SK-N-SH (cell line): ENCODE data around the gene FCRL2. TPM values are rescaled to one million over a fixed set of nuclear protein-coding genes. Genes with fewer than 3 reads are reported as not detected.

Experiments
- CTCF ChIA-PET: fragments of 300-600, 350-600 bp; formaldehyde crosslinking; extraction: SDS; loops from one replicate; lab custom pipeline; 2021; lab: Yijun Ruan, JAX
- POLR2A ChIA-PET: fragments of 350-600 bp; sonication (Branson Sonifier 250); formaldehyde crosslinking; extraction: SDS; loops from one replicate; lab custom pipeline; 2020; ENCODE audit warnings: antibody characterized with exemption, inconsistent platforms; lab: Yijun Ruan, JAX
- DNase-seq: peaks from one replicate; pipeline ENCODE4 v3.0.0; 2012
- H2AFZ ChIP-seq: fragments of 200-600 bp; sonication (generic); 2 replicates; pipeline ENCODE4 v1.8.1; 2016; ENCODE audit warnings: antibody characterized with exemption, mild to moderate bottlenecking, low read depth
- H3F3A ChIP-seq: fragments of 200-600 bp; sonication (generic); replicated peaks from 2 replicates; pipeline ENCODE3; 2016; ENCODE audit warnings: antibody characterized with exemption, mild to moderate bottlenecking; ENCODE audit not compliant: insufficient read depth
- H3K27ac ChIP-seq, 2 experiments: fragments of 200-500 bp in 1 of 2; fragments of 200-600 bp in 1 of 2; sonication (Bioruptor generic) in 1 of 2; sonication (generic), shearing (Covaris generic) in 1 of 2; 2 replicates each; pipeline versions ENCODE4 v1.5.1 to v1.6.1; 2014 to 2016; ENCODE audit warnings: low read depth in 2 of 2, inconsistent platforms in 1 of 2, low read length in 1 of 2, mild to moderate bottlenecking in 1 of 2, mixed read lengths in 1 of 2
- H3K27me3 ChIP-seq: fragments of 200-600 bp; sonication (generic), shearing (Covaris generic); 2 replicates; pipeline ENCODE4 v1.6.1; 2016; ENCODE audit warnings: mixed run types; ENCODE audit not compliant: insufficient read depth
- H3K36me3 ChIP-seq, 2 experiments: fragments of 200-500 bp in 1 of 2; fragments of 200-600 bp in 1 of 2; sonication (Bioruptor generic) in 1 of 2; sonication (generic) in 1 of 2; replicated peaks in 1 of 2; 2 replicates each; pipeline versions ENCODE3 to v1.5.1; 2014 to 2016; ENCODE audit warnings: low read length in 1 of 2, mild to moderate bottlenecking in 1 of 2; ENCODE audit not compliant: insufficient read depth in 2 of 2, control insufficient read depth in 1 of 2
- H3K4me1 ChIP-seq, 2 experiments: fragments of 200-500 bp in 1 of 2; fragments of 200-600 bp in 1 of 2; sonication (Bioruptor generic) in 1 of 2; sonication (generic), shearing (Covaris generic) in 1 of 2; 2 replicates each; pipeline versions ENCODE4 v1.5.1 to v1.6.1; 2014 to 2016; ENCODE audit warnings: low read depth in 1 of 2, low read length in 1 of 2, mixed run types in 1 of 2; ENCODE audit not compliant: insufficient read depth in 2 of 2, control insufficient read depth in 1 of 2
- H3K4me2 ChIP-seq: fragments of 200-600 bp; sonication (generic), shearing (Covaris generic); 2 replicates; pipeline ENCODE4 v1.6.1; 2017; ENCODE audit warnings: mixed run types
- H3K4me3 ChIP-seq, 2 experiments: fragments of 200-500 bp in 1 of 2; fragments of 200-600 bp in 1 of 2; sonication (Bioruptor generic) in 1 of 2; sonication (generic), shearing (Covaris generic) in 1 of 2; 2 replicates each; pipeline versions ENCODE4 v1.5.1 to v1.8.1; 2014 to 2016; ENCODE audit warnings: low read depth in 2 of 2, inconsistent platforms in 1 of 2, low read length in 1 of 2, mild to moderate bottlenecking in 1 of 2, mixed read lengths in 1 of 2, moderate library complexity in 1 of 2
- H3K79me2 ChIP-seq: fragments of 200-600 bp; sonication (generic); 2 replicates; pipeline ENCODE4 v1.8.1; 2017; ENCODE audit warnings: mild to moderate bottlenecking; ENCODE audit not compliant: insufficient read depth
- H3K9ac ChIP-seq: fragments of 200-600 bp; sonication (generic); 2 replicates; pipeline ENCODE4 v1.6.1; 2017; ENCODE audit warnings: mixed run types
- H3K9me2 ChIP-seq: fragments of 200-600 bp; sonication (generic); 2 replicates; pipeline ENCODE4 v1.6.1; 2017; ENCODE audit warnings: mixed run types
- H3K9me3 ChIP-seq: fragments of 200-600 bp; sonication (generic); 2 replicates; pipeline ENCODE4 v1.6.1; 2017; ENCODE audit warnings: mixed run types, mild to moderate bottlenecking, moderate library complexity
- H4K20me1 ChIP-seq: fragments of 200-600 bp; sonication (generic); 2 replicates; pipeline ENCODE4 v1.6.1; 2017; ENCODE audit warnings: mild to moderate bottlenecking, mixed run types; ENCODE audit not compliant: insufficient read depth
- ELF1 ChIP-seq: IDR thresholded peaks from 2 replicates; pipeline ENCODE4 v1.4.0; 2012
- EP300 ChIP-seq, 2 experiments: IDR thresholded peaks; 2 replicates each; pipeline versions ENCODE4 v1.4.0 to v1.6.1; 2012; ENCODE audit warnings: borderline replicate concordance in 1 of 2, low read depth in 1 of 2, low read length in 1 of 2
- EZH2phosphoT487 ChIP-seq: fragments of 200-600 bp; sonication (generic); IDR thresholded peaks from 2 replicates; pipeline ENCODE4 v1.6.1; 2017; ENCODE audit warnings: low read depth, mixed run types, mild to moderate bottlenecking, antibody characterized with exemption, moderate library complexity, borderline replicate concordance
- GABPA ChIP-seq: IDR thresholded peaks from 2 replicates; pipeline ENCODE4 v1.4.0; 2012; ENCODE audit warnings: low read depth, mild to moderate bottlenecking
- NFIC ChIP-seq: IDR thresholded peaks from 2 replicates; pipeline ENCODE4 v1.4.0; 2012; ENCODE audit warnings: borderline replicate concordance
- RFX5 ChIP-seq: IDR thresholded peaks from 2 replicates; pipeline ENCODE4 v1.6.1; 2012; ENCODE audit warnings: mild to moderate bottlenecking, improper control_type of control experiment, low read length
- TCF12 ChIP-seq: IDR thresholded peaks from 2 replicates; pipeline ENCODE4 v1.4.0; 2012
- USF1 ChIP-seq: IDR thresholded peaks from 2 replicates; pipeline ENCODE4 v1.4.0; 2012; ENCODE audit warnings: low read depth, borderline replicate concordance
- WGBS: methylation state at CpG from one replicate; pipeline ENCODE4 v1.1.6; 2017; ENCODE audit warnings: low lambda C conversion rate; 5-methylcytosine and 5-hydroxymethylcytosine counted together
- polyA plus RNA-seq, 3 experiments: library from polyadenylated mRNA; depleted of rRNA; stranded (reverse); fragments of >200 nt; gene quantifications; 2 replicates each; pipeline ENCODE4 v1.2.3, GENCODE V29; 2012
- TF ChIP-seq, protein P1 (sequence below): IDR thresholded peaks from 2 replicates; pipeline ENCODE4 v1.4.0; 2012; ENCODE audit warnings: low read depth, borderline replicate concordance
- TF ChIP-seq, protein P2 (sequence below): IDR thresholded peaks from 2 replicates; pipeline ENCODE4 v1.6.1; 2012; ENCODE audit warnings: mild to moderate bottlenecking, low read depth, low read length, moderate library complexity

Gene FCRL2
- polyA plus RNA-seq, 1 of the 3 experiments (the other 2 are of a cell fraction) = not detected

GRCh38 chr1:157700305-157700704 is 76.6 kb downstream of the FCRL2 start:
- Histone ChIP-seq H3K9me2 (no peaks in the 10 kb centered on the region), H3K79me2 (no peaks in the 10 kb centered on the region), H3K27me3 (peaks cover 6% of the 10 kb centered on the region; the same call in 1 of the 2 replicates), H3K9ac (no peak overlapping the region), H3K4me1 (no peaks in the 10 kb centered on the region), H3K4me3 (no peak overlapping the region), H4K20me1 (no peaks in the 10 kb centered on the region), H3K27ac (no peak overlapping the region), H3F3A (no peaks in the 10 kb centered on the region), H3K4me2 (no peak overlapping the region), H3K36me3 (no peaks in the 10 kb centered on the region), H3K9me3 (no peaks in the 10 kb centered on the region), H2AFZ (no peak overlapping the region)
- 0% methylated on average over 5 of the region's 5 CpGs for WGBS
- TF ChIP-seq EP300 (IDR thresholded peaks at IDR 0.05; ENCODE audit: borderline replicate concordance in 1 of 2, low read depth in 1 of 2, low read length in 1 of 2) = no peak
- no peak for TF ChIP-seq ELF1
- CTCF ChIA-PET = interaction anchor here (1.5 kb wide), 1 partner anchor 9 kb away, joined by 4 read pairs; no protein-coding TSS in a partner anchor
- POLR2A ChIA-PET = no interaction called here
- DNase-seq = no peak

DNA sequence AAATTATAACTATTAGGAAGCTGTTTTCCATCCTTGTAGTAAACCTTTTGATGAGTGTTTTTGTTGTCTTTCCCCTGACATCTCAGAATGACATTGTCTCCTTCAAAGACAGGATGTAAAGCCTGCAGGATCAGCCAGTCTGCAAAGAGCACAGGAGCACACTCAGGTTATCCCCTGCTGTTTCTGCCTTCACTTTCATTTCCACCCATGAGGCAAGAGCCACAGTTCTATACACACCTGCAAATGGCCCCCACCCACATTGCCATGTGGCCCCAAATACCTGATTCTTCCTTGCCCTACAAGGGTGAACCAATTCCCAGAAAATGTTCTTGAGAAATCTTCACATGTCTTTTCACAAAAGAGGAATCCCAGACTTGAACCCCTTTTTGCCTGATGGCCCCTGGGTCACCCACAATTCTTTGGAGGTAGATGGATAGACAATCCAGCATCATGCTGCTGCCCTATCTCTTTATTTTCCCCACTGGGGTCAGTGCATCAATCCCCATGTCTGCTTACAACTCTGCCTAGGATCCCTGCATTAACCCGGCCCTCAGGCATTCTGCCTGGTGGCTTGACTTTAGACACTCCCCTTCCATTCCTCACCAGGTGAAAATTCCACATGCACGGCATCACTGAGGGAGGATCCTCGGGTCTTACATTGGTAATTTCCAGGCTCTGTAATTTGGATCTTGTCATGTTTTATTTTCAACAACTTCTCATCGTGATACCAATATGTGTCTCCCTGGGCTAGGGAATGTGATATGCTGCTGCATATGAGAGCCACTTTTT is 79.0 kb downstream of the FCRL2 start:
- POLR2A ChIA-PET = no interaction called here
- no peak for DNase-seq
- Histone ChIP-seq H3K36me3 (no peaks in the 10 kb centered on the region), H3K4me3 (no peak overlapping the region), H3K9me3 (no peaks in the 10 kb centered on the region), H2AFZ (no peak overlapping the region), H3K27ac (no peak overlapping the region), H3K79me2 (no peaks in the 10 kb centered on the region), H3K27me3 (peaks cover 6% of the 10 kb centered on the region; the same call in 1 of the 2 replicates), H3K4me2 (no peak overlapping the region), H4K20me1 (no peaks in the 10 kb centered on the region), H3K9me2 (no peaks in the 10 kb centered on the region), H3K9ac (no peak overlapping the region), H3K4me1 (no peaks in the 10 kb centered on the region), H3F3A (no peaks in the 10 kb centered on the region)
- CTCF ChIA-PET = no interaction called here
- TF ChIP-seq, protein P1, sequence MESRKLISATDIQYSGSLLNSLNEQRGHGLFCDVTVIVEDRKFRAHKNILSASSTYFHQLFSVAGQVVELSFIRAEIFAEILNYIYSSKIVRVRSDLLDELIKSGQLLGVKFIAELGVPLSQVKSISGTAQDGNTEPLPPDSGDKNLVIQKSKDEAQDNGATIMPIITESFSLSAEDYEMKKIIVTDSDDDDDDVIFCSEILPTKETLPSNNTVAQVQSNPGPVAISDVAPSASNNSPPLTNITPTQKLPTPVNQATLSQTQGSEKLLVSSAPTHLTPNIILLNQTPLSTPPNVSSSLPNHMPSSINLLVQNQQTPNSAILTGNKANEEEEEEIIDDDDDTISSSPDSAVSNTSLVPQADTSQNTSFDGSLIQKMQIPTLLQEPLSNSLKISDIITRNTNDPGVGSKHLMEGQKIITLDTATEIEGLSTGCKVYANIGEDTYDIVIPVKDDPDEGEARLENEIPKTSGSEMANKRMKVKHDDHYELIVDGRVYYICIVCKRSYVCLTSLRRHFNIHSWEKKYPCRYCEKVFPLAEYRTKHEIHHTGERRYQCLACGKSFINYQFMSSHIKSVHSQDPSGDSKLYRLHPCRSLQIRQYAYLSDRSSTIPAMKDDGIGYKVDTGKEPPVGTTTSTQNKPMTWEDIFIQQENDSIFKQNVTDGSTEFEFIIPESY = no peak
- no peak for TF ChIP-seq RFX5
- WGBS = 2% methylated on average over 4 of the region's 4 CpGs

DNA sequence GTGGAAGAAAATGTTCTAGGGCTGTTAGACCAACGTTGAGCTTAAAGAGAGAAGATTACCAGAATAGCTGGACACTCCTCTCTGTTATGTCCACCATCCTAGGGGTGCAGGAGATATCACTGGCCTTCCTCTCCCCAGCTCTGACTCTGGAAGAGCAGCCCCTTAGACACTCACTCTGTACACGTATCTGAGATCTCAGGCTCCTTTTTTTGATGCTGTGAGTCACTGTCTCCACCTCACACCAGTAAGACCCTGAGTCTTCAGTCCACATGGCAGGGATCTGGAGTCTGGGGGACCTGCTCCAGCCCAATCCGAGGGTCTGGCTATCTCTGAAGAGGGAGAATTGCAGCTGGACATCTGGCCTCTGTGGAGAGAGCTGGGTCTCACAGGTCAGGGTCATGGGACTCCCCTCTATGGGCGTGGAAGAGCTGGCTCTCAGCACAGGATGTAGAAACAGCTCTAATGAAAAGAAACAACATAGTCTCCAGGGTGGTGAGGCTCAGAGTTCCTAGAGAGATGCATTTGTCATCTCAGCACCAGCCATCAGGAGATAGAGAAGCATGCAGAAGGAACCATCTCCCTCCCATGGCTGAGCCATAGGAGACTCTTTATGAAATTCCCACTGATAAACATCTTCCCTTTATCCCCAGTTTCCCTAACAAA is 79.8 kb downstream of the FCRL2 start:
- Histone ChIP-seq H2AFZ (no peak overlapping the region), H3K79me2 (no peaks in the 10 kb centered on the region), H4K20me1 (no peaks in the 10 kb centered on the region), H3K9me2 (no peaks in the 10 kb centered on the region), H3K4me3 (no peak overlapping the region), H3K9ac (no peak overlapping the region), H3K36me3 (no peaks in the 10 kb centered on the region), H3K4me2 (no peak overlapping the region), H3K27ac (no peak overlapping the region), H3K27me3 (peaks cover 6% of the 10 kb centered on the region; the same call in 1 of the 2 replicates), H3K9me3 (no peaks in the 10 kb centered on the region), H3K4me1 (no peaks in the 10 kb centered on the region), H3F3A (no peaks in the 10 kb centered on the region)
- ChIA-PET POLR2A (no interaction called here), CTCF (no interaction called here)
- DNase-seq = no peak
- WGBS = 0% methylated on average over 4 of the region's 4 CpGs
- TF ChIP-seq EZH2phosphoT487 (no peak), GABPA (no peak), TCF12 (no peak), NFIC (no peak), USF1 (no peak)
- TF ChIP-seq, protein P2, sequence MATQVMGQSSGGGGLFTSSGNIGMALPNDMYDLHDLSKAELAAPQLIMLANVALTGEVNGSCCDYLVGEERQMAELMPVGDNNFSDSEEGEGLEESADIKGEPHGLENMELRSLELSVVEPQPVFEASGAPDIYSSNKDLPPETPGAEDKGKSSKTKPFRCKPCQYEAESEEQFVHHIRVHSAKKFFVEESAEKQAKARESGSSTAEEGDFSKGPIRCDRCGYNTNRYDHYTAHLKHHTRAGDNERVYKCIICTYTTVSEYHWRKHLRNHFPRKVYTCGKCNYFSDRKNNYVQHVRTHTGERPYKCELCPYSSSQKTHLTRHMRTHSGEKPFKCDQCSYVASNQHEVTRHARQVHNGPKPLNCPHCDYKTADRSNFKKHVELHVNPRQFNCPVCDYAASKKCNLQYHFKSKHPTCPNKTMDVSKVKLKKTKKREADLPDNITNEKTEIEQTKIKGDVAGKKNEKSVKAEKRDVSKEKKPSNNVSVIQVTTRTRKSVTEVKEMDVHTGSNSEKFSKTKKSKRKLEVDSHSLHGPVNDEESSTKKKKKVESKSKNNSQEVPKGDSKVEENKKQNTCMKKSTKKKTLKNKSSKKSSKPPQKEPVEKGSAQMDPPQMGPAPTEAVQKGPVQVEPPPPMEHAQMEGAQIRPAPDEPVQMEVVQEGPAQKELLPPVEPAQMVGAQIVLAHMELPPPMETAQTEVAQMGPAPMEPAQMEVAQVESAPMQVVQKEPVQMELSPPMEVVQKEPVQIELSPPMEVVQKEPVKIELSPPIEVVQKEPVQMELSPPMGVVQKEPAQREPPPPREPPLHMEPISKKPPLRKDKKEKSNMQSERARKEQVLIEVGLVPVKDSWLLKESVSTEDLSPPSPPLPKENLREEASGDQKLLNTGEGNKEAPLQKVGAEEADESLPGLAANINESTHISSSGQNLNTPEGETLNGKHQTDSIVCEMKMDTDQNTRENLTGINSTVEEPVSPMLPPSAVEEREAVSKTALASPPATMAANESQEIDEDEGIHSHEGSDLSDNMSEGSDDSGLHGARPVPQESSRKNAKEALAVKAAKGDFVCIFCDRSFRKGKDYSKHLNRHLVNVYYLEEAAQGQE = no peak
- TF ChIP-seq, protein P1 = no peak
